Stomach (tissue), 9 donors: ENCODE measurements around the gene ADTRP. TPM values are rescaled to one million over a fixed set of nuclear protein-coding genes. Genes with fewer than 3 reads are reported as not detected.

Experiments used
- DNase-seq, 2 donors: peaks; one replicate each; pipeline versions ENCODE4 v3.0.0 to v3.0.0-alpha.2; 2013 to 2019
- H3K27ac ChIP-seq, 5 donors: fragments of 200-600 bp in 4 of 5; sonication (generic) in 4 of 5; one replicate each; pipeline ENCODE4 v1.5.1; 2013 to 2019; ENCODE audit warnings: mild to moderate bottlenecking in 1 of 5, moderate library complexity in 1 of 5
- H3K27me3 ChIP-seq, 3 donors: fragments of 200-600 bp; sonication (generic); one replicate each; pipeline ENCODE4 v1.5.1; 2017 to 2019; ENCODE audit warnings: mixed run types in 1 of 3
- H3K36me3 ChIP-seq, 4 donors: fragments of 200-600 bp; sonication (generic); 1 replicate in 3 of 4; 2 replicates in 1 of 4; pipeline ENCODE4 v1.5.1; 2016 to 2019
- H3K4me1 ChIP-seq, 4 donors: fragments of 200-600 bp; sonication (generic); one replicate each; pipeline ENCODE4 v1.5.1; 2016 to 2019
- H3K4me3 ChIP-seq, 4 donors: fragments of 200-600 bp; sonication (generic) in 3 of 4; one replicate each; pipeline ENCODE4 v1.5.1; 2016 to 2019; ENCODE audit warnings: mild to moderate bottlenecking in 1 of 4
- H3K9me3 ChIP-seq, 4 donors: fragments of 200-600 bp; sonication (generic); one replicate each; pipeline ENCODE4 v1.5.1; 2016 to 2019
- CTCF ChIP-seq, 7 experiments: fragments of 450-650 bp in 4 of 7; fragments of 200-600 bp in 3 of 7; sonication (generic) in 3 of 7; IDR thresholded peaks; one replicate each; pipeline ENCODE4 v1.5.1; 2016 to 2019; ENCODE audit warnings: antibody characterized with exemption in 7 of 7, control low read depth in 2 of 7, mild to moderate bottlenecking in 1 of 7
- EP300 ChIP-seq: sonication (generic); formaldehyde crosslinking; IDR thresholded peaks from one replicate; pipeline ENCODE4 v1.6.1; 2017; ENCODE audit warnings: antibody characterized with exemption
- POLR2A ChIP-seq, 4 donors: fragments of 450-650 bp; IDR thresholded peaks; one replicate each; pipeline ENCODE4 v1.6.1; 2016; ENCODE audit warnings: antibody characterized with exemption in 4 of 4, control low read depth in 2 of 4, mild to moderate bottlenecking in 1 of 4, moderate library complexity in 1 of 4
- POLR2AphosphoS5 ChIP-seq, 3 donors: sonication (generic); formaldehyde crosslinking; IDR thresholded peaks; one replicate each; pipeline ENCODE4 v1.6.1; 2016; ENCODE audit warnings: antibody characterized with exemption in 3 of 3
- WGBS, 5 donors: extraction: QIAGEN DNeasy Blood & Tissue Kit in 3 of 5; methylation state at CpG; one replicate each; pipeline versions ENCODE4 v1.1.5 to v1.1.7; 2013 to 2018; 5-methylcytosine and 5-hydroxymethylcytosine counted together
- intact Hi-C: fragments of 100-400 bp; cut with DNase I; formaldehyde crosslinking; loops from one replicate; pipeline ENCODE4 v1.15.1; 2023; ENCODE audit warnings: low total_unique reads
- polyA plus RNA-seq, 3 donors: library from polyadenylated mRNA; stranded (reverse); fragments of 200-250 nt; gene quantifications; one replicate each; pipeline ENCODE4 v1.2.3, GENCODE V29; 2013
- total RNA-seq, 5 donors: library from RNA; depleted of rRNA; stranded (reverse); fragments of >200 nt; gene quantifications; one replicate each; pipeline versions ENCODE4 v1.1.0 to v1.2.3, GENCODE V29; 2014 to 2016
- donor health status: healthy with polysubstance abuse.
- donor health status: Bipolar disorder and iron deficiency.
- donor health status: healthy.

ADTRP gene
- total and polyA plus RNA-seq, 8 donors: 3.9 to 63.6 (median 20.8) TPM

GRCh38 chr6:11724286-11724685 is 54.3 kb downstream of the ADTRP start:
- intact Hi-C loops: no loop called here
- TF ChIP-seq POLR2AphosphoS5 (IDR thresholded peaks at IDR 0.05): no peak
- TF ChIP-seq POLR2A (IDR thresholded peaks at IDR 0.05): no peak
- TF ChIP-seq EP300: no peak
- no peak for TF ChIP-seq CTCF (IDR thresholded peaks at IDR 0.05)
- whole genome bisulfite sequencing, 5 donors: 93 to 97% (median 96%) methylated on average over 4 of the region's 4 CpGs

DNA sequence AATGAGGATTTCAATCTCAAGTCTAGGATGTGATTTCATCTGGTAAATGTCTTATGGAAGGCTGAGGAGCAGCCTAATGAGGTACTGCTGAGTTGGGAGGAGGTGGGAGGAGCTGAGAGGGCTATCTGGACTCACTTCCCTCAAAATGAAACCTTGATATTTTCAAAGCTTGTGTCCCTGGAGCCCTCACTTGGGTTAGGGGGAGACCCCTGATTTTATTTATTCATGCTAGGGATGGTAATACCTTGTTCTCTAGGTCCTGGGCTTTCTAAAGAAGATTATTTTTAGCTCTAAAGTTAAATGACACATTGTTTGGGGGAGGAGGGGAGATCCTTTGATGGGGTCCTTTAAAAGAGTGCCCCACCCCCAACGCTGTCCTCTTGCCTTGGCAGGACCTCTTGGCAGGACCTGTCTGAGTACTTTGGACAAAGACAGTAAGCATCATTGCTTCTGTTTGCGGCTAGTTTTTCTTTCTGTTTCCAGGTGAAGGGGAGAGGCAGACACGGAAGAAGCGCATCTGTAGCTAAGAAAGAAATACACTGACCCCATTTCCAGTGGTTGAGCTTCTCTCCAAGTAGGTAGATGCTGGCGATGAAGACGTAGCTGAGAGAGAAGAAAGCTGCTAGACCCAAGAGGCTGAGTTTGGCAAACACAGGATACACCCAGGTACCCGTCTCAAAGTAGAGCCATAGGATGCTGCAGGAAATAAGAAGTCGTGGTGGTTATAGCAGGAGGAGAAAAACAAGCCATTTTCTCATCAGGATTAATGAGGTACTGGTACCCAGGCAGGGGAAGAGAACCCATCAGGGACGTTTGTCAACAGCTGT is 55.6 kb downstream of the ADTRP start:
- intact Hi-C loops: no loop called here
- Histone ChIP-seq H3K4me1 (no peaks in the 10 kb centered on the region), H3K36me3 (no peaks in the 10 kb centered on the region), H3K4me3 (no peak overlapping the region), H3K9me3 (no peaks in the 10 kb centered on the region), H3K27ac (no peak overlapping the region), H3K27me3 (no peaks in the 10 kb centered on the region)
- TF ChIP-seq POLR2AphosphoS5 (IDR thresholded peaks at IDR 0.05) (no peak), EP300 (no peak), POLR2A (IDR thresholded peaks at IDR 0.05) (no peak), CTCF (IDR thresholded peaks at IDR 0.05) (no peak)
- no peak for DNase-seq
- 79 to 90% (median 80%) methylated on average over 9 of the region's 9 CpGs for WGBS, 5 donors

More at GRCh38 chr6:11724286-11724685, 54.3 kb downstream of the ADTRP start:
- Histone ChIP-seq H3K36me3 (no peaks in the 10 kb centered on the region), H3K27me3 (no peaks in the 10 kb centered on the region), H3K9me3 (no peaks in the 10 kb centered on the region), H3K27ac (no peak overlapping the region), H3K4me1 (no peaks in the 10 kb centered on the region), H3K4me3 (no peak overlapping the region)
- no peak for DNase-seq

DNA sequence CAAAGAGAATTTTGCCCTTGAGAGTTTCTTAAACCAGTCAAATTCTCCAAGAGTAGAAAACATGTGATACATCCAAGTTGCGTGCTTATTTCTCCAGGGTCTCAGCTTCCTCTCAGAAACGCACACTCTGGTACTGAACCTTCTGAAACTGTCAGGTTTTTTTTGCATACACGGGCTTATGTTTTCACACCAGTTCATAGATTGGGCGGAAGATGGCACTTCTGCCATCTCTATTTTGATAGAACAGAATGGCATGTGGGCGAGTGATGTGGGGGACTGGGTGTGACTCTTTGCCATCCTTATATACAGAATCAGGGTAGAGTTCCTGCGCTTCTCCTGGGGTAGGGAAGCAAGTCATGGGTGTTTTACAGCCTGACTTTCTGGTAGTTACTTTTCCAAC is 56.4 kb downstream of the ADTRP start:
- no peak overlapping the region for H3K27ac ChIP-seq
- intact Hi-C loops: no loop called here
- 89 to 94% (median 92%) methylated on average over 6 of the region's 6 CpGs for WGBS, 5 donors

DNA sequence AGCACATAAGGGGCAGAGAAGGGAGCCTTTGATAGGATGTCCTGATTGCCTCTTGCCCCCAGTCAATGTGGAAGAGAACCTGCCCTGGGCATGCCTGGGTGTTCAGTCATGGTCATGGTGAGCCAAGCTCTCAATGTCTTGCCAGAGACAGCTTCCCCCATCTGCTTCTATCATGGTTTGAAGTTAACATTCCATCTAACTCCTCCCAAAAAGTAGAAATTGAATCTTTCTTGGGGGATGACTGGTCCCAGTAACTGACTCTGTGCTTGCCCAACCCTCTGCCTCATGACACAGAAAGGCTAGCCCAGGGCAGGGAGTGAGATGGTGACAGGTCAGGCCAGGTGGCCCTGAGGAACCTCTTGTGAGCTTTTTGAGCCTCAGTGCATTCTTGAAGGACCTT is 60.1 kb downstream of the ADTRP start:
- TF ChIP-seq CTCF (IDR thresholded peaks at IDR 0.05): no peak
- TF ChIP-seq POLR2AphosphoS5 (IDR thresholded peaks at IDR 0.05): no peak
- no peak for TF ChIP-seq EP300
- no peak for TF ChIP-seq POLR2A (IDR thresholded peaks at IDR 0.05)
- H3K36me3 ChIP-seq: no peaks in the 10 kb centered on the region
- H3K27ac ChIP-seq: no peak overlapping the region
- no peaks in the 10 kb centered on the region for H3K9me3 ChIP-seq
- intact Hi-C loops: no loop called here
- no peaks in the 10 kb centered on the region for H3K4me1 ChIP-seq
- no peak for DNase-seq
- no peak overlapping the region for H3K4me3 ChIP-seq
- no peaks in the 10 kb centered on the region for H3K27me3 ChIP-seq

More for the DNA sequence above, 56.4 kb downstream of the ADTRP start:
- H3K36me3 ChIP-seq: no peaks in the 10 kb centered on the region
- no peaks in the 10 kb centered on the region for H3K4me1 ChIP-seq
- no peak for DNase-seq
- no peak overlapping the region for H3K4me3 ChIP-seq
- H3K9me3 ChIP-seq: no peaks in the 10 kb centered on the region
- TF ChIP-seq EP300 (no peak), POLR2AphosphoS5 (IDR thresholded peaks at IDR 0.05) (no peak), CTCF (IDR thresholded peaks at IDR 0.05) (no peak), POLR2A (IDR thresholded peaks at IDR 0.05) (no peak)
- no peaks in the 10 kb centered on the region for H3K27me3 ChIP-seq
